Activated CD4-positive, alpha-beta T cell treated with anti-CD3 and anti-CD28 coated beads, Interleukin-2, amount 10 ng/mL, durations not matched to agents 24 days and 14 days (primary cell): ENCODE results near the gene C19orf73. TPM values are rescaled to one million over a fixed set of nuclear protein-coding genes. Genes with fewer than 3 reads are reported as not detected.
"Not testable (repeated sequence)": the region's sequence is repeated elsewhere in the genome, so short reads cannot be mapped to it uniquely, and the experiment has no call there.

Experiments
- DNase-seq: peaks from one replicate; pipeline ENCODE4 v3.0.0; 2022
- H3K27ac Mint-ChIP-seq: one replicate; pipeline ENCODE4 v1.8.0; 2022; ENCODE audit warnings: mild to moderate bottlenecking, mixed read lengths
- H3K27me3 Mint-ChIP-seq: one replicate; pipeline ENCODE4 v1.8.0; 2022; ENCODE audit warnings: mixed read lengths
- H3K36me3 Mint-ChIP-seq: one replicate; pipeline ENCODE4 v1.8.0; 2022; ENCODE audit warnings: low read depth, mild to moderate bottlenecking, mixed read lengths
- H3K4me1 Mint-ChIP-seq: one replicate; pipeline ENCODE4 v1.8.0; 2021; ENCODE audit warnings: mixed read lengths
- H3K4me3 Mint-ChIP-seq: one replicate; pipeline ENCODE4 v1.8.0; 2022; ENCODE audit warnings: mild to moderate bottlenecking, moderate library complexity, mixed read lengths
- H3K9me3 Mint-ChIP-seq: one replicate; pipeline ENCODE4 v1.8.0; 2021; ENCODE audit warnings: mixed read lengths
- intact Hi-C: fragments of 100-400 bp; cut with micrococcal nuclease; formaldehyde crosslinking; loops from one replicate; pipeline ENCODE4 v1.15.1; 2023
- total RNA-seq: library from RNA; stranded (reverse); gene quantifications from 2 replicates; pipeline ENCODE4 v1.2.3, GENCODE V29; 2022

The C19orf73 gene
- total RNA-seq, 1 donor from 2014 or later, result 2.5 TPM

- no peak for DNase-seq
- Mint-ChIP-seq H3K4me3 (peak overlapping the region; percentile 3), H3K27me3 (peaks cover 8% of the 10 kb centered on the region), H3K4me1 (peaks cover 18% of the 10 kb centered on the region), H3K27ac (no peak overlapping the region), H3K36me3 (no peaks in the 10 kb centered on the region), H3K9me3 (no peaks in the 10 kb centered on the region)
- intact Hi-C loops, result no loop called here
Observed at GRCh38 chr19:49141352-49141751, 22.4 kb upstream of the C19orf73 start.

- peaks cover 19% of the 10 kb centered on the region for H3K4me1 Mint-ChIP-seq
- no peaks in the 10 kb centered on the region for H3K36me3 Mint-ChIP-seq
- H3K27me3 Mint-ChIP-seq, result peaks cover 6% of the 10 kb centered on the region
- no peak for DNase-seq
- intact Hi-C loops, result no loop called here
- H3K4me3 Mint-ChIP-seq, result no peak overlapping the region
- H3K9me3 Mint-ChIP-seq, result no peaks in the 10 kb centered on the region
- no peak overlapping the region for H3K27ac Mint-ChIP-seq
Observed at GRCh38 chr19:49140951-49141350, 22.0 kb upstream of the C19orf73 start.

GRCh38 chr19:49136771-49137171 is 17.8 kb upstream of the C19orf73 start:
- Mint-ChIP-seq H3K36me3 (no peaks in the 10 kb centered on the region), H3K4me3 (no peak overlapping the region), H3K27ac (no peak overlapping the region), H3K9me3 (no peaks in the 10 kb centered on the region), H3K27me3 (peaks cover 3% of the 10 kb centered on the region), H3K4me1 (peaks cover 11% of the 10 kb centered on the region)
- intact Hi-C loops, result no loop called here
- DNase-seq, result no peak

GRCh38 chr19:49135686-49136085 is 16.7 kb upstream of the C19orf73 start:
- no peaks in the 10 kb centered on the region for H3K9me3 Mint-ChIP-seq
- H3K27me3 Mint-ChIP-seq, result peaks cover 3% of the 10 kb centered on the region
- H3K4me1 Mint-ChIP-seq, result peaks cover 9% of the 10 kb centered on the region
- no peak overlapping the region for H3K4me3 Mint-ChIP-seq
- no peak for DNase-seq
- no peaks in the 10 kb centered on the region for H3K36me3 Mint-ChIP-seq
- H3K27ac Mint-ChIP-seq, result no peak overlapping the region
- intact Hi-C loops, result no loop called here

GRCh38 chr19:49133621-49134454 is 14.9 kb upstream of the C19orf73 start:
- no peaks in the 10 kb centered on the region for H3K36me3 Mint-ChIP-seq
- intact Hi-C loops, result loop anchor here (2.0 kb wide), 1 partner anchor 15 kb away; no protein-coding TSS in a partner anchor
- no peaks in the 10 kb centered on the region for H3K9me3 Mint-ChIP-seq
- peaks cover 11% of the 10 kb centered on the region for H3K4me1 Mint-ChIP-seq
- DNase-seq, result peak; percentile 90
- H3K27ac Mint-ChIP-seq, result no peak overlapping the region
- H3K4me3 Mint-ChIP-seq, result peak overlapping the region; percentile 82
- H3K27me3 Mint-ChIP-seq, result peaks cover 3% of the 10 kb centered on the region

- H3K4me1 Mint-ChIP-seq, result peaks cover 17% of the 10 kb centered on the region
- peak; percentile 86 for DNase-seq
- H3K27me3 Mint-ChIP-seq, result peaks cover 3% of the 10 kb centered on the region
- H3K4me3 Mint-ChIP-seq, result peak overlapping the region; percentile 82
- intact Hi-C loops, result loop anchor here (2.0 kb wide), 1 partner anchor 16 kb away; no protein-coding TSS in a partner anchor
- no peaks in the 10 kb centered on the region for H3K9me3 Mint-ChIP-seq
- H3K36me3 Mint-ChIP-seq, result no peaks in the 10 kb centered on the region
- H3K27ac Mint-ChIP-seq, result no peak overlapping the region
Observed at GRCh38 chr19:49132974-49133609, 14.1 kb upstream of the C19orf73 start.

GRCh38 chr19:49130325-49130724 is 11.4 kb upstream of the C19orf73 start:
- Mint-ChIP-seq H3K9me3 (no peaks in the 10 kb centered on the region), H3K27me3 (peaks cover 3% of the 10 kb centered on the region), H3K4me1 (peaks cover 14% of the 10 kb centered on the region), H3K36me3 (no peaks in the 10 kb centered on the region), H3K27ac (no peak overlapping the region), H3K4me3 (no peak overlapping the region)
- DNase-seq, result no peak
- intact Hi-C loops, result no loop called here

- H3K27ac Mint-ChIP-seq, result no peak overlapping the region
- peaks cover 5% of the 10 kb centered on the region for H3K27me3 Mint-ChIP-seq
- intact Hi-C loops, result no loop called here
- H3K4me1 Mint-ChIP-seq, result peaks cover 14% of the 10 kb centered on the region
- DNase-seq, result no peak
- no peaks in the 10 kb centered on the region for H3K36me3 Mint-ChIP-seq
- H3K9me3 Mint-ChIP-seq, result no peaks in the 10 kb centered on the region
- H3K4me3 Mint-ChIP-seq, result no peak overlapping the region
Observed at GRCh38 chr19:49129238-49129583, 10.3 kb upstream of the C19orf73 start.

- H3K27ac Mint-ChIP-seq, result no peak overlapping the region
- intact Hi-C loops, result loop anchor here (1.0 kb wide), 1 partner anchor 9 kb away; the partner anchor contains the start of genes C19orf73 and PPFIA3
- no peaks in the 10 kb centered on the region for H3K36me3 Mint-ChIP-seq
Observed at GRCh38 chr19:49128545-49129237, 9.7 kb upstream of the C19orf73 start.

GRCh38 chr19:49127674-49128544 is 9.0 kb upstream of the C19orf73 start:
- H3K4me1 Mint-ChIP-seq, result peaks cover 8% of the 10 kb centered on the region
- H3K36me3 Mint-ChIP-seq, result no peaks in the 10 kb centered on the region
- intact Hi-C loops, result loop anchor here (1.0 kb wide), 1 partner anchor 9 kb away; the partner anchor contains the start of genes C19orf73 and PPFIA3
- DNase-seq, result peak; percentile 98
- peak overlapping the region; percentile 83 for H3K27ac Mint-ChIP-seq
- H3K27me3 Mint-ChIP-seq, result peaks cover 6% of the 10 kb centered on the region
- H3K4me3 Mint-ChIP-seq, result peak overlapping the region; percentile 84
- no peaks in the 10 kb centered on the region for H3K9me3 Mint-ChIP-seq

More at GRCh38 chr19:49128545-49129237, 9.7 kb upstream of the C19orf73 start:
- peaks cover 7% of the 10 kb centered on the region for H3K27me3 Mint-ChIP-seq
- no peak for DNase-seq
- no peaks in the 10 kb centered on the region for H3K9me3 Mint-ChIP-seq
- peaks cover 12% of the 10 kb centered on the region for H3K4me1 Mint-ChIP-seq
- peak overlapping the region; percentile 84 for H3K4me3 Mint-ChIP-seq

GRCh38 chr19:49127225-49127624 is 8.3 kb upstream of the C19orf73 start:
- H3K9me3 Mint-ChIP-seq, DNase-seq, H3K27ac Mint-ChIP-seq, H3K27me3 Mint-ChIP-seq, intact Hi-C loops, H3K4me1 Mint-ChIP-seq, H3K36me3 Mint-ChIP-seq: not testable (repeated sequence)
- H3K4me3 Mint-ChIP-seq, result peak overlapping the region; percentile 84

GRCh38 chr19:49126575-49126974 is 7.6 kb upstream of the C19orf73 start:
- Mint-ChIP-seq H3K27me3 (peaks cover 10% of the 10 kb centered on the region), H3K9me3 (no peaks in the 10 kb centered on the region), H3K36me3 (no peaks in the 10 kb centered on the region), H3K27ac (no peak overlapping the region), H3K4me1 (peaks cover 8% of the 10 kb centered on the region), H3K4me3 (no peak overlapping the region)
- intact Hi-C loops, result no loop called here
- no peak for DNase-seq

GRCh38 chr19:49125025-49125731 is 6.2 kb upstream of the C19orf73 start:
- no peaks in the 10 kb centered on the region for H3K9me3 Mint-ChIP-seq
- no peak overlapping the region for H3K4me3 Mint-ChIP-seq
- intact Hi-C loops, result no loop called here
- peaks cover 18% of the 10 kb centered on the region for H3K27me3 Mint-ChIP-seq
- H3K4me1 Mint-ChIP-seq, result peaks cover 15% of the 10 kb centered on the region
- no peaks in the 10 kb centered on the region for H3K36me3 Mint-ChIP-seq
- no peak for DNase-seq
- H3K27ac Mint-ChIP-seq, result no peak overlapping the region
